ENCODE results near the gene IGLL1. TPM values are rescaled to one million over a fixed set of nuclear protein-coding genes. Genes with fewer than 3 reads are reported as not detected.
"Not testable (repeated sequence)": the region's sequence is repeated elsewhere in the genome, so short reads cannot be mapped to it uniquely, and the experiment has no call there.

Gene IGLL1
- total RNA-seq, 1 experiment from 2014 or later: not detected

- CTCF ChIA-PET: no interaction called here
- DNase-seq: no peak
- Mint-ChIP-seq H3K9me3 (ENCODE audit: unreplicated experiment) (no peaks in the 10 kb centered on the region), H3K4me3 (ENCODE audit: unreplicated experiment) (no peak overlapping the region), H3K27ac (ENCODE audit: unreplicated experiment) (no peak overlapping the region), H3K27me3 (ENCODE audit: insufficient read depth, unreplicated experiment) (no peaks in the 10 kb centered on the region), H3K36me3 (ENCODE audit: insufficient read depth, unreplicated experiment) (no peaks in the 10 kb centered on the region), H3K4me1 (ENCODE audit: low read depth, unreplicated experiment) (no peaks in the 10 kb centered on the region)
- TF ChIP-seq, protein P1, sequence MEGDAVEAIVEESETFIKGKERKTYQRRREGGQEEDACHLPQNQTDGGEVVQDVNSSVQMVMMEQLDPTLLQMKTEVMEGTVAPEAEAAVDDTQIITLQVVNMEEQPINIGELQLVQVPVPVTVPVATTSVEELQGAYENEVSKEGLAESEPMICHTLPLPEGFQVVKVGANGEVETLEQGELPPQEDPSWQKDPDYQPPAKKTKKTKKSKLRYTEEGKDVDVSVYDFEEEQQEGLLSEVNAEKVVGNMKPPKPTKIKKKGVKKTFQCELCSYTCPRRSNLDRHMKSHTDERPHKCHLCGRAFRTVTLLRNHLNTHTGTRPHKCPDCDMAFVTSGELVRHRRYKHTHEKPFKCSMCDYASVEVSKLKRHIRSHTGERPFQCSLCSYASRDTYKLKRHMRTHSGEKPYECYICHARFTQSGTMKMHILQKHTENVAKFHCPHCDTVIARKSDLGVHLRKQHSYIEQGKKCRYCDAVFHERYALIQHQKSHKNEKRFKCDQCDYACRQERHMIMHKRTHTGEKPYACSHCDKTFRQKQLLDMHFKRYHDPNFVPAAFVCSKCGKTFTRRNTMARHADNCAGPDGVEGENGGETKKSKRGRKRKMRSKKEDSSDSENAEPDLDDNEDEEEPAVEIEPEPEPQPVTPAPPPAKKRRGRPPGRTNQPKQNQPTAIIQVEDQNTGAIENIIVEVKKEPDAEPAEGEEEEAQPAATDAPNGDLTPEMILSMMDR (IDR thresholded peaks at IDR 0.05; ENCODE audit: insufficient read depth in 1 of 2, low read depth in 1 of 2, low read length in 1 of 2, severe bottlenecking in 1 of 2, unreplicated experiment in 1 of 2): no peak
- no peaks in the 10 kb centered on the region for H3K36me3 ChIP-seq (ENCODE audit: control insufficient read depth, insufficient read depth, low read length)
- intact Hi-C loops (cut with micrococcal nuclease; ENCODE audit: unreplicated experiment): loop anchor here (5.0 kb wide), 1 partner anchor 302 kb away; no protein-coding TSS in a partner anchor
- H3K4me1 ChIP-seq: no peaks in the 10 kb centered on the region
- peaks cover 9% of the 10 kb centered on the region for H3K9me3 ChIP-seq
- H3K4me3 ChIP-seq (ENCODE audit: low read depth, low read length): no peak overlapping the region
- no peaks in the 10 kb centered on the region for H3K27me3 ChIP-seq (replicated peaks; ENCODE audit: control insufficient read depth, insufficient read depth, low read length)
- POLR2A ChIA-PET: no interaction called here
- no TSS peak for BruUV-seq (replicated peaks)
These were observed 35.2 kb downstream of the IGLL1 start for GRCh38 chr22:23544852-23545251.

- H3K27ac Mint-ChIP-seq (ENCODE audit: unreplicated experiment); H3K4me3 ChIP-seq (ENCODE audit: low read depth, low read length); H3K27me3 ChIP-seq (replicated peaks; ENCODE audit: control insufficient read depth, insufficient read depth, low read length); DNase-seq; POLR2A ChIA-PET; H3K4me3 Mint-ChIP-seq (ENCODE audit: unreplicated experiment); H3K27me3 Mint-ChIP-seq (ENCODE audit: insufficient read depth, unreplicated experiment); BruUV-seq (replicated peaks); H3K9me3 ChIP-seq; CTCF ChIA-PET; H3K9me3 Mint-ChIP-seq (ENCODE audit: unreplicated experiment); H3K4me1 Mint-ChIP-seq (ENCODE audit: low read depth, unreplicated experiment); H3K36me3 Mint-ChIP-seq (ENCODE audit: insufficient read depth, unreplicated experiment); H3K36me3 ChIP-seq (ENCODE audit: control insufficient read depth, insufficient read depth, low read length): not testable (repeated sequence)
- H3K4me1 ChIP-seq: peaks cover 11% of the 10 kb centered on the region
- intact Hi-C loops (cut with micrococcal nuclease; ENCODE audit: unreplicated experiment): loop anchor here (5.0 kb wide), 1 partner anchor 304 kb away; no protein-coding TSS in a partner anchor
These were observed 36.5 kb downstream of the IGLL1 start for GRCh38 chr22:23543506-23544000.

GRCh38 chr22:23542933-23543332 lies 37.2 kb downstream of the IGLL1 start:
- ChIA-PET CTCF (no interaction called here), POLR2A (no interaction called here)
- no peak for DNase-seq
- no peaks in the 10 kb centered on the region for H3K27me3 ChIP-seq (replicated peaks; ENCODE audit: control insufficient read depth, insufficient read depth, low read length)
- peaks cover 5% of the 10 kb centered on the region for H3K9me3 ChIP-seq
- Mint-ChIP-seq H3K9me3 (ENCODE audit: unreplicated experiment) (no peaks in the 10 kb centered on the region), H3K27ac (ENCODE audit: unreplicated experiment) (no peak overlapping the region), H3K36me3 (ENCODE audit: insufficient read depth, unreplicated experiment) (no peaks in the 10 kb centered on the region), H3K27me3 (ENCODE audit: insufficient read depth, unreplicated experiment) (no peaks in the 10 kb centered on the region), H3K4me1 (ENCODE audit: low read depth, unreplicated experiment) (peaks cover 14% of the 10 kb centered on the region), H3K4me3 (ENCODE audit: unreplicated experiment) (no peak overlapping the region)
- H3K4me1 ChIP-seq: peaks cover 17% of the 10 kb centered on the region
- no TSS peak for BruUV-seq (replicated peaks)
- TF ChIP-seq, protein P1 (IDR thresholded peaks at IDR 0.05; ENCODE audit: insufficient read depth in 1 of 2, low read depth in 1 of 2, low read length in 1 of 2, severe bottlenecking in 1 of 2, unreplicated experiment in 1 of 2): no peak
- intact Hi-C loops (cut with micrococcal nuclease; ENCODE audit: unreplicated experiment): loop anchor here (5.0 kb wide), 1 partner anchor 304 kb away; no protein-coding TSS in a partner anchor
- H3K4me3 ChIP-seq (ENCODE audit: low read depth, low read length): no peak overlapping the region
- H3K36me3 ChIP-seq (ENCODE audit: control insufficient read depth, insufficient read depth, low read length): no peaks in the 10 kb centered on the region

DNA sequence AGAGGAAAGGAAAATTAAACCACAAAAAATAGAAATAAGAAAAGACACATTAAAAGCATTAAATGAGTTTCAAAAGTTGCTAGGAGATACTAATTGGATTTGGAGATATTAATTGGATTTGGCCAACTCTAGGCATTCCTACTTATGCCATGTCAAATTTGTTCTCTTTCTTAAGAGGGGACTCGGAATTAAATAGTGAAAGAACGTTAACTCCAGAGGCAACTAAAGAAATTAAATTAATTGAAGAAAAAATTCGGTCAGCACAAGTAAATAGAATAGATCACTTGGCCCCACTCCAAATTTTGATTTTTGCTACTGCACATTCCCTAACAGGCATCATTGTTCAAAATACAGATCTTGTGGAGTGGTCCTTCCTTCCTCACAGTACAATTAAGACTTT lies 37.7 kb downstream of the IGLL1 start:
- POLR2A ChIA-PET; H3K9me3 ChIP-seq; BruUV-seq (replicated peaks); H3K4me3 Mint-ChIP-seq (ENCODE audit: unreplicated experiment); H3K36me3 Mint-ChIP-seq (ENCODE audit: insufficient read depth, unreplicated experiment); H3K27me3 Mint-ChIP-seq (ENCODE audit: insufficient read depth, unreplicated experiment); H3K4me3 ChIP-seq (ENCODE audit: low read depth, low read length); H3K9me3 Mint-ChIP-seq (ENCODE audit: unreplicated experiment); H3K36me3 ChIP-seq (ENCODE audit: control insufficient read depth, insufficient read depth, low read length); H3K27me3 ChIP-seq (replicated peaks; ENCODE audit: control insufficient read depth, insufficient read depth, low read length); H3K27ac Mint-ChIP-seq (ENCODE audit: unreplicated experiment); DNase-seq: not testable (repeated sequence)
- intact Hi-C loops (cut with micrococcal nuclease; ENCODE audit: unreplicated experiment): loop anchor here (5.0 kb wide), 1 partner anchor 305 kb away; no protein-coding TSS in a partner anchor
- peaks cover 23% of the 10 kb centered on the region for H3K4me1 ChIP-seq
- CTCF ChIA-PET: interaction anchor here (1.0 kb wide), 1 partner anchor 49 kb away, joined by 3 read pairs; no protein-coding TSS in a partner anchor
- peaks cover 19% of the 10 kb centered on the region for H3K4me1 Mint-ChIP-seq (ENCODE audit: low read depth, unreplicated experiment)

Data from Caco-2 (cell line).